ENCODE data around the gene TRUB1.
"Not testable (repeated sequence)": the region's sequence is repeated elsewhere in the genome, so short reads cannot be mapped to it uniquely, and the experiment has no call there.

The TRUB1 gene

DNA sequence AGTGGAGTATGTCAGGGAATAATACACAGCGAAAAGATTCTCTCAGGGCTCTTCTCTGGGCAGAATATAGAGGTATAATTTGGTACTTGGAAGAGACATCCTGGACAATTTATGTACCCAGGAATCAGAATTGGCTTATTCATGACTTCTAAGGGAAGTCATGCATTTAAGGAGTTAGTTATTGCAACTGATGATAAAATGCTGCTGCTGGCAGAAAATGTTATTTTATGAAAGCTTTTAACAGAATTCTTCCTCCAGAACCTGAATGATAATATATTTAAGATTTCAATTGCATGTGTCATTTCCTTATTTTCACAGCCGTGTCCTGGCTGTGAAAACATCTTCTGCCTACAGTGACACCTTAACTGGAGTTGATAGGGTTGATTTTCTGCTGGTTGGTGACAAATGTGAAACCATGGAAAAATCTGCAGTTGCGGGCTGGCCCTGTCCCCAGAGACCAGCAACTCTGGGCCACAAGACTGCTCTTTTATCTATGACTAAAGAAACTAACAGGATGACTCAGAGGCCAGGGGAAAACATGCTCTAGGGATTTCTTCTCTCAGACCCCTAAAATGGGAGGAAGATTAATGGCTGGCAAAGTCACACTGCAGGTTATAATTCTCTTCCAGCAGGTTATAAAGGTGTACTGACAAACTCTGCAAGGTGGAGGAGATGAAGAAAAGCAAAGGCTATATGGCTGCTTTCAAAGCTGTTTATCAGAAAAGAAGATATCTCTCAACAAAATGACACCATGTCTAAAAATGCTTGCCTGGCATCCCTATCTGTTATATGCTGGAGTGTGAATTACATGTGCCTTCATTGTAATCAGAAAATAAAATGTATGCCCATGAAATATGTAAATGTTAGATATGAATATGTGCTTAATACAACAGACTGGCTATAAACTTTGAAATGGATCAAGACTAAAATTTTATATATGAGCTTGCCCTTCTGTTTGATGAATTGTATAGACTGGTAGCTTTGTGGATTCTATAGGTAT lies 12.1 kb upstream of the TRUB1 start:
- no peak for DNase-seq

- no peak for DNase-seq
Observed at GRCh38 chr10:114928818-114929217, 9.2 kb upstream of the TRUB1 start.

GRCh38 chr10:114930320-114930719 lies 7.7 kb upstream of the TRUB1 start:
- DNase-seq, result no peak

GRCh38 chr10:114931072-114931679 lies 6.8 kb upstream of the TRUB1 start:
- no peak for DNase-seq

DNA sequence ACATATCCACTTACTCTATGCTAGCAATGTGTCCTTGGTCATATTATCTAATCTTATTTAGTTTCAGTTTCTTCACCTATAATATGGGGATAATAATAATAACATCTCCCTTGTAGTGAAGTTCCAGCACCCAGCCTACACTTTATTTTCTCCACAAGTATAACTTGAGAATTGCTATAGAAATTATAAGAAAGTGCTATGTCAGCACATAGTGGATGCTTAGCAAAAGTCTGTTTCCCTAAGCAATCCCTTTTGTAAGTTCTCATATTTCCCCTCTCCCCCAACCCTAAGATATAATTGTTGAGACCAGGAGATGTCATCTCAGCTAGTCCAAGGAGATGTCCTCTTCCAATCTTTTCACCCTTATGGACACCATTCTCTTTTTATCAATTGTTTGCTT lies 5.8 kb upstream of the TRUB1 start:
- DNase-seq, result no peak

- no peak for DNase-seq
Observed at GRCh38 chr10:114932945-114933344, 5.0 kb upstream of the TRUB1 start.

GRCh38 chr10:114933588-114933987 lies 4.4 kb upstream of the TRUB1 start:
- DNase-seq, result no peak

DNA sequence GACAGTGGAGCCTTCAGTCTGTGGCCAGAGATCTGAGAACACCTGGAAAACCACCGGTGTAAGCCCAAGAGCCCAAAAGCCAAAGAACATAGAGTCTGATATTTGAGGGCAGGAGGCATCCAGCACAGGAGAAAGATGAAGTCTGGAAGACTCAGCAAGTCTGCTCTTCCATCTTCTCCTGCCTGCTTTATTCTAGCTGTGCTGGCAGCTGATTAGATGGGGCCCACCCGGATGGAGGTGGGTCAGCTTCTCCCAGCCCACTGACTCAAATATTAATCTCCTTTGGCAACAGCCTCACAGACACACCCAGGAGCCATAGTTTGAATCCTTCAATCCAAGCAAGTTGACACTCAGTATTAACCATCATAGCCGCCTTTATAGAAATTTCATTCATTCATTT lies 4.0 kb upstream of the TRUB1 start:
- not testable (repeated sequence) for DNase-seq

DNA sequence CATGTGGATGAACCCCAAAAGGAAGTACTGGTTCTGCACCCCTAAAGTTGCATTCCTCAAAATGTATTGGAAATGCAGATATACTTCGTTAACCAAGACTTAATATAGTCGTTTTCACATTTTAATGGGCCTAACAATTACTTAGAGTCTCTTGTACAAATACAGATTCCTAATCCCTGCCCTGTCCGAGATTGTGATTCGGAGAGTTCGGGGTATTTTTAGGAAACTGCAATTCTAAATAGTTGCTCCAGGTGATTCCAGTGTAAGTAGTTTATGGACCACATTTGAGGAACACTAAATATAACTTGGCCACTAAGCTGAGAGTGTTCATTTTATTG lies 830 bp downstream of the TRUB1 start:
- no peak for DNase-seq

DNA sequence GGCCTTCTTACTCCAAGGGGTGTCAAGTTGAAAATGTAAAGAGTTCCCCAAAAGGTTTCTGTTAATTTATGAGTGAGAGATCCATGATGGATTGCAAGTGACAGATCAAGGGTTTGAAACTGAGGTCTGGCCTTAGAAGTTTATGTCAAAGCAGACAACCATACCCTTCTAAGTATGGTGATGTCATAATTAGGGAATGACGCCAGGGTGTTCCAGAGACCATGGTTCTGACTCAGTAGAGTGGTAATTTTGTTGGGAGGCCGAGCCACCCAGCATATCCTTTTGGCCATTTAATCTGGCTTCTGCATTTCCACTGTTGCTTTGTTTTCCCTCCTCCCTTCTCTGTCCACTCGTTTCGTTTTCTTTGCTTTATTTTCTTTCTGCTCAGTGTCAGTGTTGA lies 2.7 kb downstream of the TRUB1 start:
- DNase-seq, result no peak

- DNase-seq, result no peak
Observed at GRCh38 chr10:114943000-114943399, 5.0 kb downstream of the TRUB1 start.

- no peak for DNase-seq
Observed at GRCh38 chr10:114953047-114953446, 15.1 kb downstream of the TRUB1 start.

DNA sequence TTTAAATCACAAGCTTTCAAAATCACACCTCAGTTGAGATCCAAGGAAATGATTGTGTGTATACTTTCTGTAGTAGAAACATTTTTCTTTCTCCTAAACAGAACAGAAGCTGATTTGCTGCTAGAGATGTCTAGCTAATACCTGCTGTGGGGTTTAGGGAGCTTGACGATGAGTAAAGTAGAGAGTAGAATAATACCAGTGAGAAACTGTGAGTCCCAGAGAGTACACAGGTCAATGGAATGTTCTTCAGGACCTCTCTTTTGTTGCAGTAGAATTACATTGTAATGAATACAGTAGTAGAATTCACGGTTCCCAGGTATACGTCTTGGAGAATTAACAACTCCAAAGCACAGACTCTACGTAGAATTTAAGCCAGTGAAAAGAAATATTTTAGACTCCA lies 18.0 kb downstream of the TRUB1 start:
- DNase-seq, result no peak

GRCh38 chr10:114956466-114956865 lies 18.5 kb downstream of the TRUB1 start:
- no peak for DNase-seq

- DNase-seq, result no peak
Observed at GRCh38 chr10:114957122-114957521, 19.1 kb downstream of the TRUB1 start.

DNA sequence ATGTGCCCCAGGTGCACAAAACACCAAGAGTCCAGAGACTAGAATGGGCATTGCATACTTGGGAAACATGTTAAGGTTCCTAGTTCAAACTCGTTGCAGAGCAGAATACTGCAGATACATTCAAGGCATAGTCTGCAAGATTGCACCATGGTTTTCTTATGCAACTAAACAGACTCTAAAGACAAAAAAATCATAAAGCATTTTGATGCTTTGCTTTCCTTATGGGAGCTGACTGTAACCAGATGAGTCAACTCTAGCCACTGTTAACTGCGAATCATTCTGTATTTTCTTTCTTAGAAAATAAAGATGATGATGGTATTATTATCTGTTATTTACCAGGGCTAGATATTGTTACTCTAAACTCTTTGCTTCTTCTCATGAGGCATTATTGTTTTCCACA lies 19.7 kb downstream of the TRUB1 start:
- DNase-seq, result no peak

DNA sequence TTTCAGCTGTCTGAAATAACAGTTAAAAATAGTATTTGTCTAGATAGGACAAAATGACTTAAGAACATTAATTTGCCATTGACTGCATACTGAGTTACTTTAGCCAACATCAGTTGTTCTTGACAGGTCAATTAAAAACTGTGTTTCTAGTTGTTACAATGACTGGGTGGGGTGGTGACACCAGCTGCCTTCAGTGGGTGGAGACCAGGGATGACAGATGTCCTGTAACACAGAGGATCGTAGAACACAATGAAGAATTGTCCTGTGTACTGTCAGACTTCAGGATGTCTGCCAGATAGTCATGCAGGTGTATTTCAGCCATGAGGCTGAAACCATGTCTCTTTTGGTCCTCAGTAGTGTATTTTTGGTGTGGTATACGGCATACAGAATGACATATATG lies 24.4 kb downstream of the TRUB1 start:
- DNase-seq, result peak in 1 of 2 experiments; percentile 1

DNA sequence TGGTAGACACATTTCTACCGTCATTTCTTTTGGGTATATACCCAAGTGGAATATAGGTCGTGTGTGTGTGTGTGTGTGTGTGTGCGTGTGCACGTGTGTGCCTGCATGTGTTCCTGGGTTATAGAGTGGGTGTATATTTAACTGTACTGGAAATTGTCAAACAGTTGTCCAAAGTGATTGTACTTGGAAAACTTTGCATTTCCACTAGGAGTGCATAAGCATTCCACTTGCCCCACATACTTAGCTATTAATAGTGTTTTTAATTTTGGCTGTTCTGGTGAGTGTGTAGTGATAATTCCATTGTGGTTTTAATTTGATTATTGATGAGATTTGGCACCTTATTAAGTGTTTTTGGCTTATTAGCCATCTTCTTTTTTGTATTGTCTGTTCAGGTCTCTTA lies 25.9 kb downstream of the TRUB1 start:
- DNase-seq, result no peak

GRCh38 chr10:114967071-114967470 lies 29.1 kb downstream of the TRUB1 start:
- no peak for DNase-seq

DNA sequence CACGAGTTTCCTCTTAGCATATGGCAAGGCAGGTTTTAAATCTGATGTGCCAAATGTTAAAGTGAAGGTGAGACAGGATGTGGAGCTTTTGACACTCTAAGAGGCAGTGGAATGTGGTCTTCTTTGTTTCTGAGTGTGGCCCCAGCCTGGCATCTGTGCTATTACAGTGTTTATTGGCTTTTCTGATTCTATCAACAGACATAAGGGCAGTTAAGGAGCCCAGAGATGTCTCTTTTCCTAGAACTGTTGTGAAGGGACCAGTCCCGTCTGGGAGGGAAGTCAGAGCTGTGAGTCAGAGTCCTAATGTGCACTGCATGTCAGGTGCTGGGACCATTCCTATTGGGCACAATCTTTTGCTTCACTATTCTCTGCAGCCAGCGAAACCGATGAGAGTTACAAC lies 32.5 kb downstream of the TRUB1 start:
- DNase-seq, result no peak

DNA sequence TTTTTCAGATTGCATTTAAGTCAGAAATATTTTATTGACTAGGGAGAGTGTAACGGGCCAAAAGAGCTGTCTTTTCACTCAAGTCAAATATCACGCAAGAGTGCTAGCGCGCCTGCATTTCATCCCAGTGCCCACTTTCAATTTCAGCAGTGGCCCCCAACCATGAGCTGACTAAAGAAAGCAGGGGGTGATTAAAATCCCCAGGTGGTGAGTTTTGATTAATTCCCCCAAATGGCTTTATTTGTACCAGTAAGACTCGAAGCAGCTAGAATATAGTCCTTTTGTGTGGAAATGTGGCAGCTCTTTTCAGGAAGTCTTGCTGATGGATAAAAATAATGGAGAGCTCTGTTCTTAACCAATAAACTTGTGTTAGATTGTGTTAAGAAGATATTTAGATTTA lies 35.3 kb downstream of the TRUB1 start:
- no peak for DNase-seq

DNA sequence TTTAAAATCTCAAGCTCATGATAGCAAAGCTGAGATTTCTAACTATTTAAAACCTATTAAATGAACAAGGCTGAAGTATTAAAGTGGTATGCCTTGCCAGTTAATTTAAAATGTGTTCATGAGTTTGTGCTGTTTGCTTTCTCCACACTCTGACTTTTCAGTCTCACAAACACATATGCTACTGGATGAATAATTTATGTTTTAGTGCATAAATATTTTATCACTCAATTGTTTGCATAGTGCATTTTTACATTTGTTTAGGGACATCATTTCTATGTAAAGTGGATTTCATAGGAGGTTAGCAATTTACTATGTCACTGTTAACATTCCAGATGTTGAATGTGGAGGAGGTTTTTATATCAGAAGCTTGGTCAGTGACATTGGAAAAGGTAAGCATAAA lies 36.0 kb downstream of the TRUB1 start:
- no peak for DNase-seq

DNA sequence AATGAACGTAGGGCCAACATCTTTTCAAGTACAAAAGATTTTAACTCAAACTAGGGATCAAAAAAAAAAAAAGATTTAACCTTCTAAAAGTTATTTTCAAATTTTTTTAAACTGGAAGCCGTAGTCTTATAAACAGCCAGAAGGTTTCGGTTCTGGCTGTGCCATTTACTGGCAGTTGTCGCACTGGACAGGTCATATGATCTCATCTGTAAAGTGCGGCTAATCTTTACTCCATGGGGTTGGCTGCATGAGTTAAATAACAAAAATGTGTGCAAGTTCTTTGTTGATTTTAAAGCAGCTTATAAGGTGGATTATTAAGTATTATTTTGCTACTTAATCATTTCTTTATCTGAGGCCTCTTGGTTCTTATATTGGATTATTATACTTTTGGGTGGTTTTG lies 36.6 kb downstream of the TRUB1 start:
- DNase-seq, result no peak

DNA sequence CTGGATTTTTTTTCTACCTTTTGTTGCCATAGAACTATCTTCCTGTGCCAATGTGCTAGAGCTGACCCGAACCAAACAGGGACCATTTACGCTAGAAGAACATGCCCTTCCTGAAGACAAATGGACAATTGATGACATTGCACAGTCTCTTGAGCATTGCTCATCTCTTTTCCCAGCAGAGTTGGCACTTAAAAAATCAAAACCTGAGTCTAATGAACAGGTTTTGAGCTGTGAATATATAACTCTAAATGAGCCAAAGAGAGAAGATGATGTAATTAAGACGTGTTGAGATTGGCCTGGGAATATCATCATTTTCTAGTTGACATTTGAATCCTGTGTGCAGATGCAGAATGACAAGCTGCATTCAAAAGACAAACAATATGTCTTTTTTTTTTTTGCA lies 37.1 kb downstream of the TRUB1 start:
- DNase-seq, result no peak

GRCh38 chr10:114982989-114983388 lies 45.0 kb downstream of the TRUB1 start:
- no peak for DNase-seq
